DMS79 treated with DMSO at 0.1 percent for 48 hours (cell line): ENCODE data around the gene PTGES2.
"Not testable (repeated sequence)": the region's sequence is repeated elsewhere in the genome, so short reads cannot be mapped to it uniquely, and the experiment has no call there.

Experiments used
- DNase-seq: peaks from one replicate; lab custom pipeline; 2025; lab: John Stamatoyannopoulos, UW

The PTGES2 gene

GRCh38 chr9:128136816-128137793 lies 9.6 kb upstream of the PTGES2 start:
- DNase-seq = no peak

GRCh38 chr9:128135561-128135960 lies 8.0 kb upstream of the PTGES2 start:
- DNase-seq = not testable (repeated sequence)

GRCh38 chr9:128132139-128132538 lies 4.6 kb upstream of the PTGES2 start:
- DNase-seq = not testable (repeated sequence)

- not testable (repeated sequence) for DNase-seq
Measured at GRCh38 chr9:128131346-128131745, 3.8 kb upstream of the PTGES2 start.

- DNase-seq = not testable (repeated sequence)
Measured at GRCh38 chr9:128130651-128131050, 3.1 kb upstream of the PTGES2 start.

- DNase-seq = not testable (repeated sequence)
Measured at GRCh38 chr9:128129976-128130590, 2.6 kb upstream of the PTGES2 start.

GRCh38 chr9:128128836-128129590 lies 1.5 kb upstream of the PTGES2 start:
- DNase-seq = no peak

GRCh38 chr9:128127990-128128835 lies 684 bp upstream of the PTGES2 start:
- DNase-seq = peak; percentile 87

GRCh38 chr9:128125580-128126354 lies 1.8 kb downstream of the PTGES2 start:
- DNase-seq = no peak

GRCh38 chr9:128124873-128125579 lies 2.5 kb downstream of the PTGES2 start:
- DNase-seq = no peak

- no peak for DNase-seq
Measured at GRCh38 chr9:128124451-128124850, 3.1 kb downstream of the PTGES2 start.

GRCh38 chr9:128123451-128124080 lies 4.0 kb downstream of the PTGES2 start:
- no peak for DNase-seq

- DNase-seq = no peak
Measured at GRCh38 chr9:128122809-128123175, 4.7 kb downstream of the PTGES2 start.

GRCh38 chr9:128121924-128122808 lies 5.4 kb downstream of the PTGES2 start:
- no peak for DNase-seq

- no peak for DNase-seq
Measured at GRCh38 chr9:128121466-128121810, 6.1 kb downstream of the PTGES2 start.

- no peak for DNase-seq
Measured at GRCh38 chr9:128120741-128121465, 6.6 kb downstream of the PTGES2 start.

- no peak for DNase-seq
Measured at GRCh38 chr9:128120061-128120740, 7.3 kb downstream of the PTGES2 start.
